Ovary (tissue), 9 donors: ENCODE measurements around the gene NPAS3. TPM values are rescaled to one million over a fixed set of nuclear protein-coding genes. Genes with fewer than 3 reads are reported as not detected.

Experiments
- DNase-seq, 5 donors: peaks; one replicate each; pipeline ENCODE4 v3.0.0-alpha.2; 2019 to 2020
- H3K27ac ChIP-seq, 2 donors: fragments of 200-600 bp; one replicate each; pipeline versions ENCODE4 v1.5.1 to v1.8.0; 2019 to 2022
- H3K27me3 ChIP-seq: fragments of 200-600 bp; one replicate; pipeline ENCODE4 v1.8.0; 2022
- H3K36me3 ChIP-seq: fragments of 200-600 bp; sonication (generic); one replicate; pipeline ENCODE4 v1.5.1; 2019
- H3K4me1 ChIP-seq: one replicate; pipeline ENCODE4 v1.8.1; 2013; ENCODE audit warnings: mild to moderate bottlenecking, moderate library complexity; ENCODE audit not compliant: insufficient read depth
- H3K4me3 ChIP-seq: fragments of 200-600 bp; sonication (generic); one replicate; pipeline ENCODE4 v1.5.1; 2017
- H3K9me3 ChIP-seq, 2 donors: fragments of 200-600 bp in 1 of 2; sonication (generic) in 1 of 2; one replicate each; pipeline versions ENCODE4 v1.5.1 to v1.8.1; 2013 to 2019; ENCODE audit warnings: mild to moderate bottlenecking in 1 of 2, moderate library complexity in 1 of 2
- EP300 ChIP-seq: sonication (generic); formaldehyde crosslinking; IDR thresholded peaks from one replicate; pipeline ENCODE4 v1.6.1; 2017; ENCODE audit warnings: antibody characterized with exemption
- POLR2A ChIP-seq: fragments of 450-650 bp; IDR thresholded peaks from one replicate; pipeline ENCODE4 v1.6.1; 2017; ENCODE audit warnings: antibody characterized with exemption, mild to moderate bottlenecking, moderate library complexity
- WGBS, 3 donors: extraction: QIAGEN DNeasy Blood & Tissue Kit in 1 of 3; methylation state at CpG; one replicate each; pipeline versions ENCODE4 v1.1.5 to v1.1.7; 2013 to 2017; 5-methylcytosine and 5-hydroxymethylcytosine counted together
- intact Hi-C, 4 donors: fragments of 100-400 bp; cut with DNase I; formaldehyde crosslinking; loops; one replicate each; pipeline versions ENCODE4 v1.11.0 to v1.15.1; 2022 to 2023
- polyA plus RNA-seq, 2 donors: library from polyadenylated mRNA; stranded (reverse); fragments of 200-250 nt in 1 of 2; fragments of 350-450 nt in 1 of 2; fragmentation: Illumina TruSeq in 1 of 2; extraction: RNeasy Lipid Tissue Mini Kit (QIAGEN cat#74804) in 1 of 2; gene quantifications; one replicate each; pipeline ENCODE4 v1.2.3, GENCODE V29; 2013 to 2014
- total RNA-seq, 7 donors: library from RNA; depleted of rRNA in 2 of 7; stranded (reverse); fragments of >200 nt in 2 of 7; fragmentation: NEBNext Ultra II Directional in 3 of 7; extraction: Animal tissue kit (Norgen Biotek cat#: 25700) in 3 of 7; gene quantifications; one replicate each; pipeline versions ENCODE4 v1.1.0 to v1.2.4, GENCODE V29; 2016 to 2023
- TF ChIP-seq, protein P1 (sequence below), 3 donors: fragments of 450-650 bp in 2 of 3; fragments of 200-600 bp in 1 of 3; IDR thresholded peaks; one replicate each; pipeline versions ENCODE4 v1.5.1 to v1.8.0; 2016 to 2022; ENCODE audit warnings: antibody characterized with exemption in 3 of 3, mild to moderate bottlenecking in 1 of 3
- donor health status: DM: no; HTN: no; CAD: no; lungs with moderate emphysema.
- donor health status: DM: no; HTN: no; CAD: no.
- donor health status: Bipolar disorder and iron deficiency.
- donor health status: DM: yes; HTN: yes; CAD: no.
- donor health status: DM: no; HTN: no; CAD: no.
- donor health status: DM: yes; HTN: yes; CAD: no.

Gene NPAS3
- total and polyA plus RNA-seq, 9 donors = 1.9 to 15.4 (median 11.4) TPM

- Histone ChIP-seq H3K4me3 (no peak overlapping the region), H3K9me3 (no peaks in the 10 kb centered on the region), H3K27ac (no peak overlapping the region), H3K27me3 (no peaks in the 10 kb centered on the region), H3K4me1 (no peaks in the 10 kb centered on the region), H3K36me3 (no peaks in the 10 kb centered on the region)
- 84 to 92% (median 88%) methylated on average over 4 of the region's 4 CpGs for WGBS, 3 donors
- TF ChIP-seq POLR2A = no peak
- TF ChIP-seq, protein P1, sequence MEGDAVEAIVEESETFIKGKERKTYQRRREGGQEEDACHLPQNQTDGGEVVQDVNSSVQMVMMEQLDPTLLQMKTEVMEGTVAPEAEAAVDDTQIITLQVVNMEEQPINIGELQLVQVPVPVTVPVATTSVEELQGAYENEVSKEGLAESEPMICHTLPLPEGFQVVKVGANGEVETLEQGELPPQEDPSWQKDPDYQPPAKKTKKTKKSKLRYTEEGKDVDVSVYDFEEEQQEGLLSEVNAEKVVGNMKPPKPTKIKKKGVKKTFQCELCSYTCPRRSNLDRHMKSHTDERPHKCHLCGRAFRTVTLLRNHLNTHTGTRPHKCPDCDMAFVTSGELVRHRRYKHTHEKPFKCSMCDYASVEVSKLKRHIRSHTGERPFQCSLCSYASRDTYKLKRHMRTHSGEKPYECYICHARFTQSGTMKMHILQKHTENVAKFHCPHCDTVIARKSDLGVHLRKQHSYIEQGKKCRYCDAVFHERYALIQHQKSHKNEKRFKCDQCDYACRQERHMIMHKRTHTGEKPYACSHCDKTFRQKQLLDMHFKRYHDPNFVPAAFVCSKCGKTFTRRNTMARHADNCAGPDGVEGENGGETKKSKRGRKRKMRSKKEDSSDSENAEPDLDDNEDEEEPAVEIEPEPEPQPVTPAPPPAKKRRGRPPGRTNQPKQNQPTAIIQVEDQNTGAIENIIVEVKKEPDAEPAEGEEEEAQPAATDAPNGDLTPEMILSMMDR (IDR thresholded peaks at IDR 0.05) = no peak
- TF ChIP-seq EP300 = no peak
- intact Hi-C loops = no loop called here
- DNase-seq = no peak
These were observed 652.4 kb downstream of the NPAS3 start for GRCh38 chr14:33590891-33591630.

DNA sequence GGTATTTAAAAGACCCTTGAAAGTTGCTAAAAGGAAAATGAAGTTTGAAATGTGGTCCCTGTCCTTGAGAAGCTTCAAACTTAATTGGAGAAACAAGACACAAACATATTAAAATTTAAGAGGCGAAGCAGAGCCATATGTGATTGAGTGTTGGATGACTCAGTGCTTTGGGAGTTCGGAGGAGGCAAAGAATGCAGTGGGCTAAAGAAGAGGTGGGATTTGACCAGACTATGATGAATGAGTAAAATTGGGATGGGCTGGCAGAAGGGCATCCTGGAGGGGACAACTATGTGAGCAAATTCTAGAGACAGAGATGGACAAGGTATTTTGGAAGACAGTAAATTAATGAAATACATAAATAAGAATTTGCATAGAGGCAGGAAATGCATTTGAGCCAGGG is 653.6 kb downstream of the NPAS3 start:
- no peaks in the 10 kb centered on the region for H3K27me3 ChIP-seq
- DNase-seq = no peak
- H3K9me3 ChIP-seq = no peaks in the 10 kb centered on the region
- no peak for TF ChIP-seq POLR2A
- TF ChIP-seq, protein P1 (IDR thresholded peaks at IDR 0.05) = no peak
- no peak for TF ChIP-seq EP300
- intact Hi-C loops = no loop called here
- H3K4me3 ChIP-seq = no peak overlapping the region
- 70 to 79% (median 70%) methylated on average over 2 of the region's 2 CpGs for WGBS, 3 donors
- H3K36me3 ChIP-seq = no peaks in the 10 kb centered on the region
- no peaks in the 10 kb centered on the region for H3K4me1 ChIP-seq
- H3K27ac ChIP-seq = no peak overlapping the region

GRCh38 chr14:33596211-33597080 is 657.8 kb downstream of the NPAS3 start:
- no peak overlapping the region for H3K4me3 ChIP-seq
- no peaks in the 10 kb centered on the region for H3K9me3 ChIP-seq
- intact Hi-C loops = no loop called here
- TF ChIP-seq, protein P1 (IDR thresholded peaks at IDR 0.05) = no peak
- no peak for TF ChIP-seq EP300
- TF ChIP-seq POLR2A = no peak
- no peak overlapping the region for H3K27ac ChIP-seq
- no peak for DNase-seq
- no peaks in the 10 kb centered on the region for H3K36me3 ChIP-seq
- H3K4me1 ChIP-seq = no peaks in the 10 kb centered on the region
- H3K27me3 ChIP-seq = no peaks in the 10 kb centered on the region
- 79 to 83% (median 81%) methylated on average over 8 of the region's 8 CpGs for WGBS, 3 donors

DNA sequence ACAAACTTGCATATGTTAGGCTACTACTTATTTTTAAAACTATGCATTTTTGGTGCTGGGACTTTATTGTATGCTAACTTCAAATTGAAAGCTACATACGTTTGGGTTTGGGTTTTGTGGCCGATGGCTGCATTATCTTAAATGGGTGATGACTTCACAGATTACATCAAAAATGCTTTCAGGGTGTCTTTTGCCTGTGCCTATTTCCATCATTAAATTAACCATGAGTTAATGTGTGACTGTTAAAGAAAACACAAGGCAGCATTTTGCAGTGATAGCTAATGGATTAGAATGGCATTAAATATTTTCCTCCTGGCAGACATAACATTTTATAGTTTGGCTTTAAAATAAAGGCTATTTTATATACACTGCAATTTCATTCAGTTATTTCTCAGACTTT is 659.9 kb downstream of the NPAS3 start:
- intact Hi-C loops = no loop called here
- 84 to 90% (median 89%) methylated on average over 2 of the region's 2 CpGs for WGBS, 3 donors
- H3K4me3 ChIP-seq = no peak overlapping the region

More for the DNA sequence above, 659.9 kb downstream of the NPAS3 start:
- Histone ChIP-seq H3K27ac (no peak overlapping the region), H3K36me3 (no peaks in the 10 kb centered on the region), H3K4me1 (no peaks in the 10 kb centered on the region), H3K27me3 (no peaks in the 10 kb centered on the region), H3K9me3 (no peaks in the 10 kb centered on the region)
- TF ChIP-seq, protein P1 (IDR thresholded peaks at IDR 0.05) = no peak
- TF ChIP-seq POLR2A = no peak
- no peak for TF ChIP-seq EP300
- DNase-seq = no peak
